SK-N-SH (cell line): ENCODE results near the gene HPRT1. TPM values are rescaled to one million over a fixed set of nuclear protein-coding genes. Genes with fewer than 3 reads are reported as not detected.

ENCODE experiments used
- CTCF ChIA-PET: fragments of 300-600, 350-600 bp; formaldehyde crosslinking; extraction: SDS; loops from one replicate; lab custom pipeline; 2021; lab: Yijun Ruan, JAX
- POLR2A ChIA-PET: fragments of 350-600 bp; sonication (Branson Sonifier 250); formaldehyde crosslinking; extraction: SDS; loops from one replicate; lab custom pipeline; 2020; ENCODE audit warnings: antibody characterized with exemption, inconsistent platforms; lab: Yijun Ruan, JAX
- DNase-seq: peaks from one replicate; pipeline ENCODE4 v3.0.0; 2012
- H2AFZ ChIP-seq: fragments of 200-600 bp; sonication (generic); 2 replicates; pipeline ENCODE4 v1.8.1; 2016; ENCODE audit warnings: antibody characterized with exemption, mild to moderate bottlenecking, low read depth
- H3F3A ChIP-seq: fragments of 200-600 bp; sonication (generic); replicated peaks from 2 replicates; pipeline ENCODE3; 2016; ENCODE audit warnings: antibody characterized with exemption, mild to moderate bottlenecking; ENCODE audit not compliant: insufficient read depth
- H3K27ac ChIP-seq, 2 experiments: fragments of 200-500 bp in 1 of 2; fragments of 200-600 bp in 1 of 2; sonication (Bioruptor generic) in 1 of 2; sonication (generic), shearing (Covaris generic) in 1 of 2; 2 replicates each; pipeline versions ENCODE4 v1.5.1 to v1.6.1; 2014 to 2016; ENCODE audit warnings: low read depth in 2 of 2, inconsistent platforms in 1 of 2, low read length in 1 of 2, mild to moderate bottlenecking in 1 of 2, mixed read lengths in 1 of 2
- H3K27me3 ChIP-seq: fragments of 200-600 bp; sonication (generic), shearing (Covaris generic); 2 replicates; pipeline ENCODE4 v1.6.1; 2016; ENCODE audit warnings: mixed run types; ENCODE audit not compliant: insufficient read depth
- H3K36me3 ChIP-seq, 2 experiments: fragments of 200-500 bp in 1 of 2; fragments of 200-600 bp in 1 of 2; sonication (Bioruptor generic) in 1 of 2; sonication (generic) in 1 of 2; replicated peaks in 1 of 2; 2 replicates each; pipeline versions ENCODE3 to v1.5.1; 2014 to 2016; ENCODE audit warnings: low read length in 1 of 2, mild to moderate bottlenecking in 1 of 2; ENCODE audit not compliant: insufficient read depth in 2 of 2, control insufficient read depth in 1 of 2
- H3K4me1 ChIP-seq, 2 experiments: fragments of 200-500 bp in 1 of 2; fragments of 200-600 bp in 1 of 2; sonication (Bioruptor generic) in 1 of 2; sonication (generic), shearing (Covaris generic) in 1 of 2; 2 replicates each; pipeline versions ENCODE4 v1.5.1 to v1.6.1; 2014 to 2016; ENCODE audit warnings: low read depth in 1 of 2, low read length in 1 of 2, mixed run types in 1 of 2; ENCODE audit not compliant: insufficient read depth in 2 of 2, control insufficient read depth in 1 of 2
- H3K4me2 ChIP-seq: fragments of 200-600 bp; sonication (generic), shearing (Covaris generic); 2 replicates; pipeline ENCODE4 v1.6.1; 2017; ENCODE audit warnings: mixed run types
- H3K4me3 ChIP-seq, 2 experiments: fragments of 200-500 bp in 1 of 2; fragments of 200-600 bp in 1 of 2; sonication (Bioruptor generic) in 1 of 2; sonication (generic), shearing (Covaris generic) in 1 of 2; 2 replicates each; pipeline versions ENCODE4 v1.5.1 to v1.8.1; 2014 to 2016; ENCODE audit warnings: low read depth in 2 of 2, inconsistent platforms in 1 of 2, low read length in 1 of 2, mild to moderate bottlenecking in 1 of 2, mixed read lengths in 1 of 2, moderate library complexity in 1 of 2
- H3K79me2 ChIP-seq: fragments of 200-600 bp; sonication (generic); 2 replicates; pipeline ENCODE4 v1.8.1; 2017; ENCODE audit warnings: mild to moderate bottlenecking; ENCODE audit not compliant: insufficient read depth
- H3K9ac ChIP-seq: fragments of 200-600 bp; sonication (generic); 2 replicates; pipeline ENCODE4 v1.6.1; 2017; ENCODE audit warnings: mixed run types
- H3K9me2 ChIP-seq: fragments of 200-600 bp; sonication (generic); 2 replicates; pipeline ENCODE4 v1.6.1; 2017; ENCODE audit warnings: mixed run types
- H3K9me3 ChIP-seq: fragments of 200-600 bp; sonication (generic); 2 replicates; pipeline ENCODE4 v1.6.1; 2017; ENCODE audit warnings: mixed run types, mild to moderate bottlenecking, moderate library complexity
- H4K20me1 ChIP-seq: fragments of 200-600 bp; sonication (generic); 2 replicates; pipeline ENCODE4 v1.6.1; 2017; ENCODE audit warnings: mild to moderate bottlenecking, mixed run types; ENCODE audit not compliant: insufficient read depth
- CTCF ChIP-seq: fragments of 200-600 bp; sonication (generic); IDR thresholded peaks from 2 replicates; pipeline ENCODE4 v1.6.1; 2017; ENCODE audit warnings: antibody characterized with exemption, mild to moderate bottlenecking, moderate library complexity
- EP300 ChIP-seq, 2 experiments: IDR thresholded peaks; 2 replicates each; pipeline versions ENCODE4 v1.4.0 to v1.6.1; 2012; ENCODE audit warnings: borderline replicate concordance in 1 of 2, low read depth in 1 of 2, low read length in 1 of 2
- FOSL2 ChIP-seq: IDR thresholded peaks from 2 replicates; pipeline ENCODE4 v1.4.0; 2012; ENCODE audit warnings: low read depth, mild to moderate bottlenecking, moderate library complexity, borderline replicate concordance
- FOXM1 ChIP-seq: IDR thresholded peaks from 2 replicates; pipeline ENCODE4 v1.4.0; 2012; ENCODE audit warnings: low read depth, mild to moderate bottlenecking
- GABPA ChIP-seq: IDR thresholded peaks from 2 replicates; pipeline ENCODE4 v1.4.0; 2012; ENCODE audit warnings: low read depth, mild to moderate bottlenecking
- JUND ChIP-seq: IDR thresholded peaks from 2 replicates; pipeline ENCODE4 v1.4.0; 2012
- NFIC ChIP-seq: IDR thresholded peaks from 2 replicates; pipeline ENCODE4 v1.4.0; 2012; ENCODE audit warnings: borderline replicate concordance
- NRF1 ChIP-seq: IDR thresholded peaks from 2 replicates; pipeline ENCODE4 v1.6.1; 2012; ENCODE audit warnings: low read depth, mild to moderate bottlenecking, low read length
- POLR2AphosphoS5 ChIP-seq: IDR thresholded peaks from 2 replicates; pipeline ENCODE4 v1.6.1; 2012; ENCODE audit warnings: low read depth, low read length
- RAD21 ChIP-seq: IDR thresholded peaks from 2 replicates; pipeline ENCODE4 v1.6.1; 2012; ENCODE audit warnings: mild to moderate bottlenecking, low read length
- RCOR1 ChIP-seq: fragments of 150-350 bp; IDR thresholded peaks from 2 replicates; pipeline ENCODE4 v1.6.1; 2017; ENCODE audit warnings: antibody characterized with exemption, low read length
- SIN3A ChIP-seq: IDR thresholded peaks from 2 replicates; pipeline ENCODE4 v1.6.1; 2012; ENCODE audit warnings: low read depth, mild to moderate bottlenecking, low read length, moderate library complexity, borderline replicate concordance
- TAF1 ChIP-seq: IDR thresholded peaks from 2 replicates; pipeline ENCODE4 v1.6.1; 2012; ENCODE audit warnings: low read depth, mild to moderate bottlenecking, low read length, moderate library complexity, borderline replicate concordance
- TCF12 ChIP-seq: IDR thresholded peaks from 2 replicates; pipeline ENCODE4 v1.4.0; 2012
- USF1 ChIP-seq: IDR thresholded peaks from 2 replicates; pipeline ENCODE4 v1.4.0; 2012; ENCODE audit warnings: low read depth, borderline replicate concordance
- WGBS: methylation state at CpG from one replicate; pipeline ENCODE4 v1.1.6; 2017; ENCODE audit warnings: low lambda C conversion rate; 5-methylcytosine and 5-hydroxymethylcytosine counted together
- polyA plus RNA-seq, 3 experiments: library from polyadenylated mRNA; depleted of rRNA; stranded (reverse); fragments of >200 nt; gene quantifications; 2 replicates each; pipeline ENCODE4 v1.2.3, GENCODE V29; 2012

Gene HPRT1
- 33.2 and 42.3 TPM in 2 replicates for polyA plus RNA-seq (2012; rRNA removed)
- polyA plus RNA-seq (2012; cell fraction: cytosol; rRNA removed): 68.6 and 97.4 TPM in 2 replicates
- 10.2 and 20.3 TPM in 2 replicates for polyA plus RNA-seq (2012; cell fraction: nucleus; rRNA removed)

GRCh38 chrX:134460005-134460861 is at the start of gene HPRT1:
TSS of gene HPRT1 (plus strand) at chrX:134460165. CDS start at chrX:134460312, 147 bp downstream.
- Histone ChIP-seq H2AFZ (peak within 1 kb of the TSS; percentile 91), H4K20me1 (no peaks in the 10 kb centered on the region), H3F3A (peaks cover 5% of the 10 kb centered on the region), H3K4me2 (peak within 1 kb of the TSS; percentile 84), H3K9ac (peak within 1 kb of the TSS; percentile 85), H3K4me1 (no peaks in the 10 kb centered on the region; a peak in 1 of 4 replicates), H3K9me3 (no peaks in the 10 kb centered on the region), H3K36me3 (peaks cover 0 to 4% of the 10 kb centered on the region in 2 experiments), H3K27ac (peak within 1 kb of the TSS; percentile 52 to 59; a peak in 3 of 4 replicates), H3K27me3 (no peaks in the 10 kb centered on the region; the same call in 1 of the 2 replicates), H3K79me2 (peaks cover 43% of the 10 kb centered on the region), H3K4me3 (peak within 1 kb of the TSS; percentile 69 to 79), H3K9me2 (no peaks in the 10 kb centered on the region)
- POLR2A ChIA-PET: interaction anchor here (0.7 kb wide), 1 partner anchor 27 kb away, joined by 3 read pairs; no protein-coding TSS in a partner anchor
- DNase-seq: peak; percentile 83
- 18% methylated on average over 25 of the region's 85 CpGs for WGBS
- TF ChIP-seq CTCF (no peak), POLR2AphosphoS5 (peak; percentile 36; the same call in 1 of the 2 replicates), TAF1 (peak; percentile 69; the same call in 1 of the 2 replicates)
- CTCF ChIA-PET: interaction anchor here (0.6 to 1.4 kb wide), 2 partner anchors 11 to 23 kb away, joined by 3 to 4 read pairs; no protein-coding TSS in a partner anchor

- Histone ChIP-seq H3F3A (peaks cover 5% of the 10 kb centered on the region), H3K4me3 (no peak overlapping the region), H3K9me3 (no peaks in the 10 kb centered on the region), H4K20me1 (no peaks in the 10 kb centered on the region), H3K4me2 (no peak overlapping the region), H3K27me3 (no peaks in the 10 kb centered on the region), H3K4me1 (no peaks in the 10 kb centered on the region), H3K27ac (no peak overlapping the region), H3K36me3 (peaks cover 51 to 67% of the 10 kb centered on the region in 2 experiments), H2AFZ (no peak overlapping the region), H3K9ac (no peak overlapping the region), H3K79me2 (no peaks in the 10 kb centered on the region), H3K9me2 (no peaks in the 10 kb centered on the region)
- ChIA-PET CTCF (no interaction called here), POLR2A (no interaction called here)
- WGBS: 95% methylated on average over 5 of the region's 5 CpGs
- DNase-seq: no peak
- TF ChIP-seq FOSL2: no peak
- TF ChIP-seq RAD21: no peak
- no peak for TF ChIP-seq TCF12
- no peak for TF ChIP-seq GABPA
- TF ChIP-seq NFIC: no peak
- TF ChIP-seq RCOR1: no peak
- no peak for TF ChIP-seq USF1
- TF ChIP-seq JUND: no peak
- no peak for TF ChIP-seq SIN3A
- no peak for TF ChIP-seq EP300 (IDR thresholded peaks at IDR 0.05; ENCODE audit: borderline replicate concordance in 1 of 2, low read depth in 1 of 2, low read length in 1 of 2)
- no peak for TF ChIP-seq FOXM1
- TF ChIP-seq NRF1: no peak
Measured at GRCh38 chrX:134416087-134416486, 43.9 kb upstream of the HPRT1 start.
